Ovary (tissue), 9 donors: Measurements from ENCODE around the gene MYL11. TPM values are rescaled to one million over a fixed set of nuclear protein-coding genes. Genes with fewer than 3 reads are reported as not detected.
A peak's percentile ranks its signal among the peaks of the same experiment; 100 is the strongest.

Source experiments
- DNase-seq, 5 donors: peaks; one replicate each; pipeline ENCODE4 v3.0.0-alpha.2; 2019 to 2020
- H3K27ac ChIP-seq, 2 donors: fragments of 200-600 bp; one replicate each; pipeline versions ENCODE4 v1.5.1 to v1.8.0; 2019 to 2022
- H3K27me3 ChIP-seq: fragments of 200-600 bp; one replicate; pipeline ENCODE4 v1.8.0; 2022
- H3K36me3 ChIP-seq: fragments of 200-600 bp; sonication (generic); one replicate; pipeline ENCODE4 v1.5.1; 2019
- H3K4me1 ChIP-seq: one replicate; pipeline ENCODE4 v1.8.1; 2013; ENCODE audit warnings: mild to moderate bottlenecking, moderate library complexity; ENCODE audit not compliant: insufficient read depth
- H3K4me3 ChIP-seq: fragments of 200-600 bp; sonication (generic); one replicate; pipeline ENCODE4 v1.5.1; 2017
- H3K9me3 ChIP-seq, 2 donors: fragments of 200-600 bp in 1 of 2; sonication (generic) in 1 of 2; one replicate each; pipeline versions ENCODE4 v1.5.1 to v1.8.1; 2013 to 2019; ENCODE audit warnings: mild to moderate bottlenecking in 1 of 2, moderate library complexity in 1 of 2
- EP300 ChIP-seq: sonication (generic); formaldehyde crosslinking; IDR thresholded peaks from one replicate; pipeline ENCODE4 v1.6.1; 2017; ENCODE audit warnings: antibody characterized with exemption
- POLR2A ChIP-seq: fragments of 450-650 bp; IDR thresholded peaks from one replicate; pipeline ENCODE4 v1.6.1; 2017; ENCODE audit warnings: antibody characterized with exemption, mild to moderate bottlenecking, moderate library complexity
- WGBS, 3 donors: extraction: QIAGEN DNeasy Blood & Tissue Kit in 1 of 3; methylation state at CpG; one replicate each; pipeline versions ENCODE4 v1.1.5 to v1.1.7; 2013 to 2017; 5-methylcytosine and 5-hydroxymethylcytosine counted together
- intact Hi-C, 4 donors: fragments of 100-400 bp; cut with DNase I; formaldehyde crosslinking; loops; one replicate each; pipeline versions ENCODE4 v1.11.0 to v1.15.1; 2022 to 2023
- polyA plus RNA-seq, 2 donors: library from polyadenylated mRNA; stranded (reverse); fragments of 200-250 nt in 1 of 2; fragments of 350-450 nt in 1 of 2; fragmentation: Illumina TruSeq in 1 of 2; extraction: RNeasy Lipid Tissue Mini Kit (QIAGEN cat#74804) in 1 of 2; gene quantifications; one replicate each; pipeline ENCODE4 v1.2.3, GENCODE V29; 2013 to 2014
- total RNA-seq, 7 donors: library from RNA; depleted of rRNA in 2 of 7; stranded (reverse); fragments of >200 nt in 2 of 7; fragmentation: NEBNext Ultra II Directional in 3 of 7; extraction: Animal tissue kit (Norgen Biotek cat#: 25700) in 3 of 7; gene quantifications; one replicate each; pipeline versions ENCODE4 v1.1.0 to v1.2.4, GENCODE V29; 2016 to 2023
- TF ChIP-seq, protein P1 (sequence below), 3 donors: fragments of 450-650 bp in 2 of 3; fragments of 200-600 bp in 1 of 3; IDR thresholded peaks; one replicate each; pipeline versions ENCODE4 v1.5.1 to v1.8.0; 2016 to 2022; ENCODE audit warnings: antibody characterized with exemption in 3 of 3, mild to moderate bottlenecking in 1 of 3
- donor health status: DM: no; HTN: no; CAD: no; lungs with moderate emphysema.
- donor health status: DM: no; HTN: no; CAD: no.
- donor health status: Bipolar disorder and iron deficiency.
- donor health status: DM: yes; HTN: yes; CAD: no.
- donor health status: DM: no; HTN: no; CAD: no.
- donor health status: DM: yes; HTN: yes; CAD: no.

MYL11 gene
- total and polyA plus RNA-seq, 9 donors, result 0.38 to 1.4 (median 1.2) TPM; not detected in 5

DNA sequence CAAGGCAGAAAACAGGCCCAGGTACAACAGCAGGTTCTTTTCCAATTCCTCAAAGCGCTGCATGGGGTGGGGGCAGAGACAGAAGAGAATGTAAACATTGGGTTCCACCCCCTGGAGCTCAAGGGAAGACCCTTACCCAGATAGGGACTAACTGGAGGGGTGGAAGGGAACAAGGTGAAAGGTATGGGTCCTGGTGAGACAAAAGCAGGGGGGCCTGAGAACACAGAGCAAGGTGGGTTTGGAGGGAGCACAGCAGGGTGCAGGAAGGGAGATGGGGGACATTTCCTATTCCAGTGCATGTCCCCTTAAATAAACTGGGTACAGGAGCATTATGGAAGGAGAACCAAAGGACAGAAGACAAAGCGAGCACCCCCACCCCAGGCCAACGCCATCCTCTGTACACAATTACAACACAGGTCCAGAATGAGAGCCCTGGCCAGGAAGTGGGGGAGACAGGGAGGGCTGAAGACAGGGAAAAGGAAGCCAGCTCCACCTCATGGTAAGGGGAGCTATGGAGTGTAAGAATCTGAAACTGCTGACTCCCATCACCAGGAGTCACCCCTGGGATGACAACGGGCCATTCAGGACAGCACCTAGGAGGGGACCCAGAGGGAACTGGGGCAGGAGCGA lies 17.4 kb upstream of the MYL11 start:
- Histone ChIP-seq H3K4me3 (no peak overlapping the region), H3K27ac (no peak overlapping the region), H3K4me1 (peaks cover 17% of the 10 kb centered on the region), H3K27me3 (no peaks in the 10 kb centered on the region), H3K36me3 (no peaks in the 10 kb centered on the region), H3K9me3 (no peaks in the 10 kb centered on the region)
- TF ChIP-seq EP300 (no peak), POLR2A (no peak)
- TF ChIP-seq, protein P1, sequence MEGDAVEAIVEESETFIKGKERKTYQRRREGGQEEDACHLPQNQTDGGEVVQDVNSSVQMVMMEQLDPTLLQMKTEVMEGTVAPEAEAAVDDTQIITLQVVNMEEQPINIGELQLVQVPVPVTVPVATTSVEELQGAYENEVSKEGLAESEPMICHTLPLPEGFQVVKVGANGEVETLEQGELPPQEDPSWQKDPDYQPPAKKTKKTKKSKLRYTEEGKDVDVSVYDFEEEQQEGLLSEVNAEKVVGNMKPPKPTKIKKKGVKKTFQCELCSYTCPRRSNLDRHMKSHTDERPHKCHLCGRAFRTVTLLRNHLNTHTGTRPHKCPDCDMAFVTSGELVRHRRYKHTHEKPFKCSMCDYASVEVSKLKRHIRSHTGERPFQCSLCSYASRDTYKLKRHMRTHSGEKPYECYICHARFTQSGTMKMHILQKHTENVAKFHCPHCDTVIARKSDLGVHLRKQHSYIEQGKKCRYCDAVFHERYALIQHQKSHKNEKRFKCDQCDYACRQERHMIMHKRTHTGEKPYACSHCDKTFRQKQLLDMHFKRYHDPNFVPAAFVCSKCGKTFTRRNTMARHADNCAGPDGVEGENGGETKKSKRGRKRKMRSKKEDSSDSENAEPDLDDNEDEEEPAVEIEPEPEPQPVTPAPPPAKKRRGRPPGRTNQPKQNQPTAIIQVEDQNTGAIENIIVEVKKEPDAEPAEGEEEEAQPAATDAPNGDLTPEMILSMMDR (IDR thresholded peaks at IDR 0.05), result no peak
- DNase-seq, result no peak
- intact Hi-C loops, result no loop called here
- WGBS, 3 donors, result 68 to 74% (median 71%) methylated on average over 5 of the region's 5 CpGs

DNA sequence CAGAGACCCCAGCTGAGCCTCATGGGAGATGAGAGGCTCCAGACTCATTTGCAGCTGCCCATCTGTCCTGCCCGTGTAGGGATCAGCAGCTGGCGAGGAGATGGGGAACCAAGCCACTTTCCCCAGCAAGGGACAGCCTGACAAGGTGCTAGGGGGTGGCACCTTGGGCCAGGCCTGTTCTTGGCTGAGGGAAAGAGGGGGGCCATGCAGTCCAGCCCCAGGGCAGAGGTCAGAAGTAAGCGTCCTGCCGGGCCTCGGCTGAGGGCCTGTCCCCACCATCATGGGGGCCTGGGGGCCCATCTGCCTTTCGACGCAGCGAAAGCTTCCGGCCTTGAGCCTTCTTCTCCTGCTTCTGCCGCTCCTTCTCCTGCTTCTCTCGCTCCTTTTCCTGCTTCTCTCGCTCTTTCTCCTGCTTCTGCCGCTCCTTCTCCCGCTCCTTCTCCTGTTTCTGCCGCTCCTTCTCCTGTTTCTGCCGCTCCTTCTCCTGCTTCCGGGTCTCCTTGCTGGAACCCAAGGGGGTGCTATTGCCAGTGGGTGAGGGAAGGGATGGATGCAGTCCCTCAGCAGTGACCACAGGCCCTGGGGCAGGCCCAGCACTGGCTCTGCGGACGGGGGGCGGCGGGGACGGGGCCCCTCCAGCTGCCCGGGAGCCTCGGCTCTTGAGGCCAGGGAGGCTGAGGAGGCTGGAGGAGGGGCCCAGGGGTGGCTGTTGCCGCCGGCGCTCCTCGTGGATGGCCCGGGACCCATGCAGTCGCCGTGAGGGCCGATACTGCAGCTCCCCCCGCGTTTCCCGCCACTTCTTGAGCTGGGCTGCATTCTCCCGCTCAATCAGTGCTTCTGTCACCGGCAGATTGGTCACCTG lies 16.7 kb upstream of the MYL11 start:
- 75 to 76% (median 76%) methylated on average over 37 of the region's 37 CpGs for WGBS, 3 donors
- Histone ChIP-seq H3K27ac (no peak overlapping the region), H3K36me3 (no peaks in the 10 kb centered on the region), H3K9me3 (no peaks in the 10 kb centered on the region), H3K27me3 (no peaks in the 10 kb centered on the region), H3K4me3 (no peak overlapping the region), H3K4me1 (peaks cover 11% of the 10 kb centered on the region)
- intact Hi-C loops, result no loop called here
- TF ChIP-seq POLR2A (no peak), EP300 (no peak)
- TF ChIP-seq, protein P1 (IDR thresholded peaks at IDR 0.05), result no peak
- DNase-seq, result no peak

GRCh38 chr16:30358577-30358936 lies 16.0 kb upstream of the MYL11 start:
- Histone ChIP-seq H3K4me3 (no peak overlapping the region), H3K27ac (no peak overlapping the region), H3K4me1 (peaks cover 11% of the 10 kb centered on the region), H3K36me3 (no peaks in the 10 kb centered on the region), H3K9me3 (no peaks in the 10 kb centered on the region), H3K27me3 (no peaks in the 10 kb centered on the region)
- no peak for DNase-seq
- WGBS, 3 donors, result 85 to 92% (median 88%) methylated on average over 9 of the region's 9 CpGs
- TF ChIP-seq EP300 (no peak), POLR2A (no peak)
- TF ChIP-seq, protein P1 (IDR thresholded peaks at IDR 0.05), result no peak
- intact Hi-C loops, result no loop called here

- TF ChIP-seq POLR2A, result no peak
- no peak for TF ChIP-seq EP300
- TF ChIP-seq, protein P1 (IDR thresholded peaks at IDR 0.05), result no peak
- peak in 1 of 5 donors; percentile 31 for DNase-seq
- WGBS, 3 donors, result 82 to 86% (median 83%) methylated on average over 28 of the region's 28 CpGs
- Histone ChIP-seq H3K4me1 (peaks cover 9% of the 10 kb centered on the region), H3K27ac (no peak overlapping the region), H3K27me3 (no peaks in the 10 kb centered on the region), H3K9me3 (no peaks in the 10 kb centered on the region), H3K36me3 (no peaks in the 10 kb centered on the region), H3K4me3 (no peak overlapping the region)
- intact Hi-C loops, result no loop called here
Observed at GRCh38 chr16:30358990-30359870, 15.4 kb upstream of the MYL11 start.
